Skeletal muscle tissue (tissue), 4 donors: ENCODE results near the gene ANKS6. TPM values are rescaled to one million over a fixed set of nuclear protein-coding genes. Genes with fewer than 3 reads are reported as not detected.

Source experiments
- H3K27ac ChIP-seq: one replicate; pipeline ENCODE4 v1.7.0; 2013; ENCODE audit warnings: mild to moderate bottlenecking, low read depth, low read length, inconsistent platforms
- H3K27me3 ChIP-seq, 3 donors: one replicate each; pipeline ENCODE4 v1.7.0; 2013; ENCODE audit warnings: low read length in 3 of 3; ENCODE audit not compliant: control insufficient read depth in 3 of 3, insufficient read depth in 3 of 3
- H3K36me3 ChIP-seq, 3 donors: one replicate each; pipeline ENCODE4 v1.7.0; 2013; ENCODE audit warnings: low read length in 3 of 3; ENCODE audit not compliant: control insufficient read depth in 3 of 3, insufficient read depth in 3 of 3
- H3K4me1 ChIP-seq, 3 donors: one replicate each; pipeline ENCODE4 v1.7.0; 2013; ENCODE audit warnings: low read length in 3 of 3, mild to moderate bottlenecking in 3 of 3; ENCODE audit not compliant: control insufficient read depth in 3 of 3, insufficient read depth in 3 of 3
- H3K4me3 ChIP-seq, 3 donors: one replicate each; pipeline ENCODE4 v1.7.0; 2013; ENCODE audit warnings: low read length in 3 of 3
- H3K9ac ChIP-seq, 3 donors: one replicate each; pipeline ENCODE4 v1.7.0; 2013; ENCODE audit warnings: low read length in 3 of 3, mild to moderate bottlenecking in 3 of 3, moderate library complexity in 2 of 3, low read depth in 1 of 3
- H3K9me3 ChIP-seq, 3 donors: one replicate each; pipeline ENCODE4 v1.7.0; 2013; ENCODE audit warnings: low read length in 3 of 3; ENCODE audit not compliant: control insufficient read depth in 3 of 3
- total RNA-seq: library from RNA; depleted of rRNA; stranded (reverse); fragments of >200 nt; gene quantifications from one replicate; pipeline ENCODE4 v1.2.3, GENCODE V29; 2014
- donor health status: Osteomylitis.

The ANKS6 gene
- total RNA-seq: 5.2 TPM

DNA sequence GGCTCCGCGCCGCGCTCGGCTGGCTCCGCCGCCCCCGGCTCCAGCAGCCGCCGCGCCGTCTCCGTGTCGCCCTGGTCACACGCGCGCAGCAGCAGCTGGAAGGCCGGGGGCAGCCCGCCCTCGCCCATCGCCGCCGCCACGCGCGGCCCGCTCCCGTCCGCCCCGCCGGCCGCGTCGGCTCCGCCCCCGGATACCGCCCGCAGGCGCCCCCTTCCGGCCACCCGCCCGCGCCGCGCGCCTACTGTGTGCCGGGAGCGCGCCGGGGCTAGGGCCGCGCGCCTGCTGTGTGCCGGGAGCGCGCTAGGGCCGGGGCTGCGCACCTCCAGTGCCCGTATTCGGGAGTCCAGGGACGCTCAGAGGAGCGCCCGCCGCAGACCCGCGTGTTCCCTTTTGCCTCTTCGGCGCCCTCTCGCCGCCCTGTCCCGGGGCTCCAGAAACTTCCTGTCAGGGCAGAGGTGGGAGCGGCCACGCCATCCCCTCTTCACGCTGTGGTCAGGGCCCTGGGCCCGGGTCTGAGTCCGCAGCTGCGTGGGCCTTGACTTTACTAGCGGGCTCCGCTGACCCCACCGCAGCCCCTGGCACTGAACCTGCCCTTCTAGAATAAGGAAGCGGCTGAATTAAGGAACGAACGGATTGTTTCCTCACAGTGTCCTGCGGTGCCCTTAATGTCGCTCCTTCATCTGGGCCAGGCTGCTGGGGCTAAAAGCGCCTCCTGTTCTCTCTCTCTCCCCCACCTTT, at the start of gene ANKS6:
Gene ANKS6 (minus strand): TSS at position 192 of the 738 bp plus-strand sequence. CDS start 64 bp downstream, at position 128.
- Histone ChIP-seq H3K27me3 (no peaks in the 10 kb centered on the region), H3K4me1 (peaks cover 7 to 10% (median 9%) of the 10 kb centered on the region in 3 donors), H3K36me3 (no peaks in the 10 kb centered on the region), H3K9me3 (no peaks in the 10 kb centered on the region), H3K9ac (peak within 1 kb of the TSS; percentile 76 to 89 (median 87)), H3K27ac (peak within 1 kb of the TSS; percentile 62), H3K4me3 (peak within 1 kb of the TSS; percentile 64 to 79 (median 75))

DNA sequence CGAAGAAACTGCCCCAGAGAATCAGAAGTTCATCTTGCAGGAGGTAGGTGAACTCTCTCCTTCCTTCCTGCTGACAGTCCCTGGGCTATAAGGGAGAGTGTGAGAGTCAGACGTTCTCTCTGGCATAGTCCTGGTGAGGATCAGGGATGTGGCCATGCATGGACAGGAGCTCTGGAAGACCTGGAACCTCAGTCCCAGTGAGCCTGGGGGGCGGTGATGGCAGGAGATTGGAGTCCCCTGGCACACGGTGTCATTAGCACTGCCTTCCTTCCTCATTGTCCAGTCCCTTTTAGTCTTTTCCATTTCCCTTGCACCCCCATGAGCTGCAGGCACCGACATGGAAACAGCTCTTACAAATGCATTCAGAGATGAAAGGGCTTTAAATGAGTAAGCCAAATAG, 49.7 kb upstream of the ANKS6 start:
- Histone ChIP-seq H3K9me3 (no peaks in the 10 kb centered on the region), H3K36me3 (no peaks in the 10 kb centered on the region), H3K4me1 (peaks cover 0 to 5% (median 2%) of the 10 kb centered on the region in 3 donors), H3K4me3 (no peak overlapping the region), H3K9ac (no peak overlapping the region), H3K27ac (no peak overlapping the region), H3K27me3 (peaks cover 0 to 5% (median 0%) of the 10 kb centered on the region in 3 donors)

DNA sequence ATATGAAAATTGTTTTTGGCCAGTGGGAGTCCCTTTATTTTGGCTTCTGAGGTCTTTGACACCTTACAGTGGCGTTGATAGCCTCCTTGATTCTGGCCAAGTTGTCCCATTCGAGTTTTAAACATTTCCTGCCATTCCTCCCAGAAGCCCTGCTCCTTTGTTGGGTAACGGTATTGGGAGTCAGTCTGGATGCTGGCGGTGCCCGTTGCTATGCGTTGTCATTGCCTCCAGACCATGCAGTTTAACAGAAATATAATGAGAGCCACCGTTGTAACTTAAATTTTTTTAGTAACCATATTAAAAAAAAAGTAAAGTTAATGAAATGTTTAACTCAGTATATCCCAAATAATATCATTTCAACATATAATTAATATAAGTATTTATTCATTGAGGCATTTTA, 46.2 kb upstream of the ANKS6 start:
- Histone ChIP-seq H3K27ac (no peak overlapping the region), H3K9me3 (no peaks in the 10 kb centered on the region), H3K9ac (no peak overlapping the region), H3K36me3 (no peaks in the 10 kb centered on the region), H3K4me3 (no peak overlapping the region), H3K27me3 (peaks cover 0 to 5% (median 0%) of the 10 kb centered on the region in 3 donors), H3K4me1 (no peaks in the 10 kb centered on the region)

DNA sequence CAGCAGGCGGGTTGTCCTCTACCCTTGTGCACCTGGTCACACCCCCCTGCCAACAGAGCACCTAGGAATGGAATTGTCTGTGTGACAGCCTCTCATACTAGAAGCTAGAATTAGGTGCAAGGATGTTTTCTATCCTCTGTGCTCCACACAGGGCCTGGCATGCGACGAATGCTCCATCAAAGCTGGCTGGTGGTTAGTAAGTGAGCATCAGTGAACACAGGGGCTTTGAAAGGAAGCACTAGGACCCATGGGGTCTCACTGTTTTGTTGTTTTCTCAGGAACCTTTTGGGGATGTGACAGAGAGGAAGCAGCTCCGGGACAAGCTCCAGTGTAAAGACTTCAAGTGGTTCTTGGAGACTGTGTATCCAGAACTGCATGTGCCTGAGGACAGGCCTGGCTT, 43.4 kb upstream of the ANKS6 start:
- Histone ChIP-seq H3K36me3 (no peaks in the 10 kb centered on the region), H3K9me3 (no peaks in the 10 kb centered on the region), H3K9ac (no peak overlapping the region), H3K27me3 (no peaks in the 10 kb centered on the region), H3K27ac (no peak overlapping the region), H3K4me1 (no peaks in the 10 kb centered on the region), H3K4me3 (no peak overlapping the region)

DNA sequence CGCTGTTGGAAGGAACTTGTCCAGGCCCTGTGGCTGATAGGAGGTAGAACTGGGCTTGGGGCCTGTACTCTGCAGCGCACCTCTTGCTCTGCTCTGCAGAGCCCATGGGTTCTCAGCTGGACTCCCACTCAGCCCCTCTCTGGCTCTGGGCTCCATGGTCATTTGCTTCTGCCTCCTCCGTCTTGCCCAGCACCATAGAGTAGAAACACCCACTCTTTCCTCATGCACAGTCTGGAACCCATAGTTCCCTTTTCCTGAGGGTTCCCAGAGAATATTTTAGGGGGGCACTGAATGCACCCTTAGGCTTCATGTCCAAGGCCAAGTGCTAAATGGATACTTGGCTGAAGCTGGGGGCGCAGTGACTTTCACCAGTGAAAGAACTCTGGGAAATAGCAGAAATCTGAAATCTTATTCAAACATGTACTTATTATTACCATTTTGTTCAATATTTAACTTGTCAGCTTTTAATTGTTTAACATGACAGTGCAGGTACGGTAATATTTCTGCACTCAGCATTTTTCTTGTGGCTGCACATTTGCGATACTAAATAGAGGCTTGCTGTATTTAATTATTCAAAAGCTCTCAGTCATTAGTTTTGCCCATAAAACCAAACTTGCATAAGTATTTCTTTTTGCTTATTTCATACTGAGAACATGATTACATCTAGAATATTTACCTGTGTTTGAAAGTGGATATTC, 42.7 kb upstream of the ANKS6 start:
- H3K4me1 ChIP-seq: no peaks in the 10 kb centered on the region
- H3K27ac ChIP-seq: no peak overlapping the region
- no peak overlapping the region for H3K9ac ChIP-seq
- H3K36me3 ChIP-seq: no peaks in the 10 kb centered on the region
- H3K4me3 ChIP-seq: no peak overlapping the region
- H3K27me3 ChIP-seq: no peaks in the 10 kb centered on the region
- H3K9me3 ChIP-seq: no peaks in the 10 kb centered on the region

DNA sequence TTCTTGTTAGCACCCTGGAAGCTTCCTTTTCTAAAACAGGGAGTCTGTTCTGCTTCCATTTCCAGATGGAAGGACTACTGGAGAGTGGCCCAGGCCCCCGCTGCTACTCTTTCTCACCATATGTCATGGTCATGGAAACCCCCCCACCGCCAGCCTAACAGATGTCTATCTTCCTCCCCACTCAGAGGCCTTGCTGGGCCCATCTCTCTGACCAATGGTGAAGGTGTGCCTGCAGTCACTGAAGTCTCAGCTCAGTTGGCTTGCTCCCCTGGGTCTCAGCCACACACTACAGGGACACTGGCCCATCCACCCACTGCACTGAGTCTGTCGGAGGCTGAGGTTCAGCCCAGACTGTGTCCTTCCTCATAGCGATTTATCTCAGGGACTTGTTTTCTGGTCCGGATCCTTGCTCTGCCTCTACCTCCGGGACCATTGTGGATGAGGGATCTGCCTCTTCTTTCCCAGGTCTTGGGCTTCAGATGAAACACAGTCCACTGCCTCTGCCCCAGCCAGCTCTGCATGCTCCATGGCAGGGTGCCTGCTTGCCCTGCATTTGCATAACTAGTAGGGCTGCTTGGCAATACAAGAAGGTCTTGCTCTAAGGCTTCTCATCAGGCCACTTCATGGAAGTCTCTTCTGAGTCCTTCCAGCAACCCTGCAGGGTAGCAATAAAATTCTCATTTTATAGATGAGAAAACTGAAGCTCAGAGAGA, 42.0 kb upstream of the ANKS6 start:
- Histone ChIP-seq H3K4me1 (no peaks in the 10 kb centered on the region), H3K9ac (no peak overlapping the region), H3K4me3 (no peak overlapping the region), H3K9me3 (no peaks in the 10 kb centered on the region), H3K27ac (no peak overlapping the region), H3K27me3 (no peaks in the 10 kb centered on the region), H3K36me3 (no peaks in the 10 kb centered on the region)

DNA sequence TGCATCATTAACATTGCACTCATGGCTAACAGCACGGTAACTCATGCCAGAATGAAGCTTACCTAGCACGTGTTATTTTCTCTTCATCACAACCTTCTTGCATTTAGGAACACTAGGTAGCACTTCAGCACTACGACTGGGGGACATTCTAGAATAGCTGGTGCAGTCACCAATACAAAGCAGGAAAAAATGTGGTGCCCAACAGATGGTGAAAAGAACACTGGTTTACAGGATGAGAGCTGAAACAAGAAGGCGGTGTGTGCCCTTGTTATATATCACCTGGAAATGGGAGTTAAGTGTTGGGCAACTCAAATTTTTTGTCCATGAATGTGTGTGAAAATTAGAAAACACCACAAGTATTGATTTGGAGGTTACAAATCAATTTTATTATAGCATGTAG, 41.2 kb upstream of the ANKS6 start:
- H3K27me3 ChIP-seq: no peaks in the 10 kb centered on the region
- H3K4me3 ChIP-seq: no peak overlapping the region
- H3K9ac ChIP-seq: no peak overlapping the region
- H3K27ac ChIP-seq: no peak overlapping the region
- H3K36me3 ChIP-seq: no peaks in the 10 kb centered on the region
- no peaks in the 10 kb centered on the region for H3K9me3 ChIP-seq
- H3K4me1 ChIP-seq: no peaks in the 10 kb centered on the region

DNA sequence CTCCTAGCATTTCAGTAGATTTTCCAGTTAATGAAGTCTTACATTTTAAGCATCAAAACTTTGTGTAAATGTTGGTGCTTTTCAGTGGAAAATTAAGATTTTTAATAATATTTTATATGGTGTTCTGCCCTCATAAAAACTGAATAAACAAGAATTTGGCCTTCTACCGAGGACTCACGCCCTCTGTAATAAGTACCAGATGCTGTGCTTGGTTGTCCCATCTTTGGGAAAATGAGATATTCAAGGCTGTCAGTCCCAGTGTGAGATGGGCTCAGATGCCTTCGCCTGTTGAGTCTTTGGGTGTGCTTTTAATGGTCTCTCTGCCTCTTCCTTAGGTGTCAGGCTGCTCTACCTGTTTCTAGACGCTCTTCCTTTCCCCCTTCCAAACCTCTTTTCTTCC, 39.9 kb upstream of the ANKS6 start:
- H3K27me3 ChIP-seq: no peaks in the 10 kb centered on the region
- no peaks in the 10 kb centered on the region for H3K4me1 ChIP-seq
- no peak overlapping the region for H3K4me3 ChIP-seq
- no peak overlapping the region for H3K9ac ChIP-seq
- no peak overlapping the region for H3K27ac ChIP-seq
- H3K36me3 ChIP-seq: no peaks in the 10 kb centered on the region
- H3K9me3 ChIP-seq: no peaks in the 10 kb centered on the region

DNA sequence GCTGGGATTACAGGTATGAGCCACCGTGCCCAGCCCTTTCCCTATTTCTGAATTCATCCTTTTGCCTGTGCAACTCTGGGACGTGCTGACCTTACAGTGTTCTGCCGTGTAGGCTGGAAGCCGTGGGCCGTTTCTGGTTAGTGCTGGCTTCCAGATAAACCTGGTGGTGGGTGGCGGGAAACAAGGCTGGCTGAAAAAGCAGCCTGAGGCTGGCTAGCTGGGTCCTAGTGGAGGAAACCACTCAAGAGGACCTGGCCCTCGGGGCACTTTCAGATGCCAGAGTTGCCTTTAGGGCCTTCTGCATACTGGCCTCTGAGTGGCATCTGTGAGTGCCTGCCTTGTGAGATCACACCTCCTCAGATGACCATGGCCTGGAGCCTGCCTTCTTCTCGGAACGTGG, 38.0 kb upstream of the ANKS6 start:
- Histone ChIP-seq H3K36me3 (no peaks in the 10 kb centered on the region), H3K27me3 (no peaks in the 10 kb centered on the region), H3K4me1 (no peaks in the 10 kb centered on the region), H3K9me3 (no peaks in the 10 kb centered on the region), H3K27ac (no peak overlapping the region), H3K9ac (no peak overlapping the region), H3K4me3 (no peak overlapping the region)
